Right lobe of liver (tissue), 6 donors: ENCODE data around the gene RASSF10. TPM values are rescaled to one million over a fixed set of nuclear protein-coding genes. Genes with fewer than 3 reads are reported as not detected.

Experiments
- ATAC-seq, 4 donors: fragments of 200-7000 bp; cut with Tn5 transposase; one replicate each; pipeline ENCODE4 v1.9.1; 2020; ENCODE audit warnings: mild to moderate bottlenecking in 4 of 4, moderate library complexity in 4 of 4
- DNase-seq, 3 donors: peaks; one replicate each; pipeline ENCODE4 v3.0.0-alpha.2; 2020
- H3K27ac ChIP-seq, 3 donors: fragments of 200-600 bp; one replicate each; pipeline ENCODE4 v1.8.0; 2022
- H3K27me3 ChIP-seq, 2 donors: fragments of 200-600 bp; one replicate each; pipeline ENCODE4 v1.8.0; 2022
- H3K36me3 ChIP-seq, 4 donors: fragments of 200-600 bp; sonication (generic) in 1 of 4; one replicate each; pipeline versions ENCODE4 v1.5.1 to v1.8.0; 2017 to 2022; ENCODE audit warnings: control low read depth in 1 of 4
- H3K4me1 ChIP-seq, 4 donors: fragments of 200-600 bp; sonication (generic) in 1 of 4; one replicate each; pipeline versions ENCODE4 v1.5.1 to v1.8.0; 2017 to 2022; ENCODE audit warnings: control low read depth in 1 of 4
- H3K4me3 ChIP-seq, 3 donors: fragments of 200-600 bp; one replicate each; pipeline ENCODE4 v1.8.0; 2022
- H3K9me3 ChIP-seq, 4 donors: fragments of 200-600 bp; sonication (generic) in 1 of 4; one replicate each; pipeline versions ENCODE4 v1.5.1 to v1.8.0; 2017 to 2022; ENCODE audit warnings: control low read depth in 1 of 4
- CTCF ChIP-seq, 4 donors: fragments of 200-600 bp in 3 of 4; fragments of 450-650 bp in 1 of 4; IDR thresholded peaks; one replicate each; pipeline versions ENCODE4 v1.5.1 to v1.8.0; 2016 to 2022; ENCODE audit warnings: antibody characterized with exemption in 4 of 4, mild to moderate bottlenecking in 2 of 4
- POLR2A ChIP-seq: fragments of 450-650 bp; IDR thresholded peaks from one replicate; pipeline ENCODE4 v1.6.1; 2017; ENCODE audit warnings: antibody characterized with exemption, mild to moderate bottlenecking
- WGBS: methylation state at CpG from one replicate; pipeline ENCODE4 v1.1.6; 2018; ENCODE audit warnings: low coverage, low lambda C conversion rate; ENCODE audit not compliant: insufficient coverage; ENCODE audit errors: missing lambda C conversion rate; 5-methylcytosine and 5-hydroxymethylcytosine counted together
- intact Hi-C, 2 donors: fragments of 100-400 bp; cut with DNase I; formaldehyde crosslinking; loops; one replicate each; pipeline versions ENCODE4 v1.11.2 to v1.14.1; 2022
- total RNA-seq, 6 experiments: library from RNA; depleted of rRNA in 2 of 6; stranded (reverse); fragments of >200 nt in 2 of 6; fragmentation: NEBNext Ultra II Directional in 3 of 6; extraction: Animal tissue kit (Norgen Biotek cat#: 25700) in 3 of 6; gene quantifications; one replicate each; pipeline versions ENCODE4 v1.1.0 to v1.2.4, GENCODE V29; 2016 to 2023
- donor health status: DM: no; HTN: yes; CAD: no.
- donor health status: DM: no; HTN: no; CAD: no.
- donor health status: DM: no; HTN: no; CAD: no.
- donor health status: DM: no; HTN: yes; CAD: no.
- donor health status: DM: no; HTN: yes; CAD: no.

RASSF10 gene
- total RNA-seq, 6 experiments from 2014 or later = 0.11 to 0.49 TPM; not detected in 4

DNA sequence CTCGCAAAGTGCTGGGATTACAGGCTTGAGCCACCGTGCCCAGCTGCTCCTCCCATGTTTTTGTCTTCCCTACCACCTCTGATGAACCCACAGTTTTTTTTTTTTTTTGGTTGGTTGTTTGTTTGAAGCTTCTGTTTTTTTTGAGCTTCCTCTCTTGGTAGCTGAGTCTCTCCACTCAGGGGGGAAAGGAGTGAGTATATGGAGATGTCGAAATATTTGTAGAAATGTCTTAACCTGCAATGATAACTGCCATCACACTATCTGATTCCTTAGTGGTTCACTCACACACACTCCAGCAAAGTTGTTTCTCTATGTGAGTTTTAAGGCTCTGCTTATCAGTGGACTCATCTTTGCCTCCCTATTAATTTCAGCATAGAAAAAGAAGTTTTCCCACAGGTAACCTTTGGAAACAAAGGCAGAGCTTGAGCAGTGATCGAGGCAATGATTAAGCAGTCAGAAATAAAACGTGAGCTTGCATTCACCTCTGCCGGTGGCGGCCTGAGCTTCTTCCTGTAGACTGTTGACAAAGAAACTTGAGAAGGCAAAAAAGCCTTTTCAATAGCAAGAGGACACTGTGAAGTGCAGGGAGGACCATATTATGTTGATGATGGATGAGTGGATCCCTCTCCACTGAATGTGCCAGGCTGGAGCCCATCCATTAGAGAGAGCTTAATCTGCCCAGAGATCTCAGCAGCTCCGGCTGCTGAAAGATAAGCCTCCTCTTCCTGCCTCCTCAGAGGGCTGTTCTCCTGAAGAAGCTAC is 29.0 kb upstream of the RASSF10 start:
- Histone ChIP-seq H3K4me1 (no peaks in the 10 kb centered on the region), H3K27me3 (no peaks in the 10 kb centered on the region), H3K36me3 (no peaks in the 10 kb centered on the region), H3K4me3 (no peak overlapping the region), H3K27ac (no peak overlapping the region), H3K9me3 (no peaks in the 10 kb centered on the region)
- WGBS = 30% methylated on average over 7 of the region's 8 CpGs
- ATAC-seq (no peak), DNase-seq (no peak)
- intact Hi-C loops = no loop called here
- TF ChIP-seq CTCF (IDR thresholded peaks at IDR 0.05) = no peak
- no peak for TF ChIP-seq POLR2A

DNA sequence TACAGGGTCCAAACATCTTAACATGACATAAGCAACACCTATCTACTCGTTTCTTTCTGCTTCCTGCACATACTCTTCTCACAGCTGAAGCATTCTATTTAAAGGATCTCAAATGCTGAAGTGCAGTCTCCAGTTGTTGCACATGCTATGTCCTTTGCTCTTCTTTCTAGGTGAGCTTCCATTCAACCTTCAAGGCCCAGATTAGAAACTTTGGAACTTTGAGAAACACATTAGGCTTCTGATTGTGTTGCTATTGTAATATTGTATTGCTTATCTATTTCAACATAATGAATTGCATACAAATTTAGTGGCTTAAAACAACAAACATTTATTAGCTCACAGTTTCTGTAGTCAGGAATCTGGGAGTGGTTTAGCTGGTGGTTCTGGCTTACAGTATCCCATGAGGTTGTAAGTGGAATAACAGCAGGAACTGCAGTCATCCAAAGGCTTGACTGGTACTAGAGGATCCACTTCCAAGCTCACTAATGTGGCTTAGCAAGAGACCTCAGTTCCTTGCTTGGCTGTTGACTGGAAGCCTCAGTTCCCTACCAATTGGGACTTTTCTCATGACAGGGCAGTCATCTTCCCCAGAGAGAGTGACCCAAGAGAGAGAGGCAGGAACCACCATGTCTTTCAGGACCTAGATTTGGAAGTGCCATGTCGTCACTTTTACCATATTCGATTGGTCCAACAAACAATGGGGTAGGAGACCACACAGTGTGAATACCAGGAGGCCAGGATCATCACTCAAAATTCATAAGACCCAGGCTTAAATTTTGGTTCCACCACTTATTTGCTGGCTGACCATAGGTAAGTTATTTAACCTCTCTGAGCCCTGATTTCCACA is 27.2 kb upstream of the RASSF10 start:
- Histone ChIP-seq H3K36me3 (no peaks in the 10 kb centered on the region), H3K27me3 (no peaks in the 10 kb centered on the region), H3K27ac (no peak overlapping the region), H3K4me1 (no peaks in the 10 kb centered on the region), H3K4me3 (no peak overlapping the region), H3K9me3 (no peaks in the 10 kb centered on the region)
- 57% methylated on average over 3 of the region's 3 CpGs for WGBS
- TF ChIP-seq POLR2A (no peak), CTCF (IDR thresholded peaks at IDR 0.05) (no peak)
- ATAC-seq = no peak
- intact Hi-C loops = no loop called here
- DNase-seq = no peak

DNA sequence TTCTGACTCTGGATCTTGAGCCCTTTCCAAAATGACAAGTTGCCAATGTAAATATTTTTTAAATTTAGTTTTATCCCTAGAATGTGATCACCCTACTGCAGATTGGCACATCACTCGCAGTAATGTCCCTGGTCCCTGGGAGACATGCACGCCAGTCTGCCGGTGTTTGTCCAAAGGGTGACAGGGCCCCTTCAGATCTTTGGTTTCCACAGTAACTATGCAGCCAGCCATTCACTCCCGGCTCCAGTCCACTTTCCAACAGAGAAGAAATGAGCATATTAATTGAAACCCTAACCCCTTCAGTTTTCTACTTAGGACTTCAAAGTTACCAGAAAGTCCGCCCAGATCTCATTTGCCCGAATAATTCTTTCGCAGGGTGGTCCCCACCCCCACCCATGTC is 25.8 kb upstream of the RASSF10 start:
- Histone ChIP-seq H3K4me3 (no peak overlapping the region), H3K4me1 (no peaks in the 10 kb centered on the region), H3K36me3 (no peaks in the 10 kb centered on the region), H3K27me3 (no peaks in the 10 kb centered on the region), H3K27ac (no peak overlapping the region), H3K9me3 (no peaks in the 10 kb centered on the region)
- ATAC-seq (no peak), DNase-seq (no peak)
- intact Hi-C loops = no loop called here
- no peak for TF ChIP-seq CTCF (IDR thresholded peaks at IDR 0.05)
- TF ChIP-seq POLR2A = no peak
- WGBS = 47% methylated on average over 7 of the region's 7 CpGs

GRCh38 chr11:12986194-12986898 is 22.8 kb upstream of the RASSF10 start:
- no peak overlapping the region for H3K4me3 ChIP-seq
- no peaks in the 10 kb centered on the region for H3K9me3 ChIP-seq
- intact Hi-C loops = no loop called here
- H3K27me3 ChIP-seq = no peaks in the 10 kb centered on the region
- WGBS = 71% methylated on average over 8 of the region's 8 CpGs
- no peak for TF ChIP-seq POLR2A
- no peak for TF ChIP-seq CTCF (IDR thresholded peaks at IDR 0.05)
- no peaks in the 10 kb centered on the region for H3K4me1 ChIP-seq
- H3K27ac ChIP-seq = no peak overlapping the region
- ATAC-seq (no peak), DNase-seq (no peak)
- H3K36me3 ChIP-seq = no peaks in the 10 kb centered on the region
